ENCODE data around the gene TCF3. TPM values are rescaled to one million over a fixed set of nuclear protein-coding genes. Genes with fewer than 3 reads are reported as not detected.

TCF3 gene
- total RNA-seq, 1 experiment from 2014 or later: 23.2 TPM

DNA sequence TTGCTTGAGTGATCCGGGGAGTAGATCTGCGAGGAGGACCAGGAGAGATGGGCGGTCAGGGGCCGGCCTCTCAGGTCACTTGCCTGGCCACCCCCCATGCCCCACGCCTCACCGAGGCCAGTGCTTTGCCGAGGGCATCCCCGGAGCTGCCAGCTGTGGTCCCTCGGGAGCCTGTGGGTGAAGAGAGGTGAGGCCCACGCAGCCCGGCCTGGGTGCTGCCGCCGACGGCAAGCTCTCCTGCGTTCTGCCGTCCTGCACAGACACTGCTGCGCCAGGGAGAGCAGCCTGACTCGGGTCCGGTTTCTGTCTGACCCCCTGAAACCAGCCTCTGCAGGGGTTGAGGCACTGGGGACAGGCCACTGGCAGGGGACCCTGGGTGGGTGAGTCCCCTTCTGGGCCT, 31.4 kb downstream of the TCF3 start:
- no peak for DNase-seq (ENCODE audit: low read depth, low spot score)
- in situ Hi-C loops (cut with HindIII; ENCODE audit: low pct_unique_long_range_greater_than_20kb, low sequenced_read_pairs): no loop called here

DNA sequence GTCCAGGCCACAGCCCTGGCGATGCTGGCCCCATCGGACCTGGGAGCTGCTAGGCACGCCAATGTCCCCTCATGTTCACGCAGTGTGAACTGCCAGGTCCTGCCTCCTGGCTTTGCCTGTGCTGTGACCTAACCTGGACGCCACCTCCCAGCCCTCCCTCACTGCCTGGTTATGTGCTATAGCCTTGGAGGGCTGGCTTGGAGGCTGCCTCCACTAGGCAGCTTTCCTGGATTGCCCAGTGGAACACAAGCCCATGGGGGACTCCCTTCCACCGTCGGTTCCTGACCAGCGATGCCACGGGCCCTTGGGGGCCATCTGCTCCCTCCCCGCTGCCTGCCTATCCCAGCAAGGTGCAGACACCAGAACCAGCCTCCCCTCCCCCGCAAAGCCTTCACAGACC, 31.9 kb downstream of the TCF3 start:
- in situ Hi-C loops (cut with HindIII; ENCODE audit: low pct_unique_long_range_greater_than_20kb, low sequenced_read_pairs): no loop called here
- no peak for DNase-seq (ENCODE audit: low read depth, low spot score)

DNA sequence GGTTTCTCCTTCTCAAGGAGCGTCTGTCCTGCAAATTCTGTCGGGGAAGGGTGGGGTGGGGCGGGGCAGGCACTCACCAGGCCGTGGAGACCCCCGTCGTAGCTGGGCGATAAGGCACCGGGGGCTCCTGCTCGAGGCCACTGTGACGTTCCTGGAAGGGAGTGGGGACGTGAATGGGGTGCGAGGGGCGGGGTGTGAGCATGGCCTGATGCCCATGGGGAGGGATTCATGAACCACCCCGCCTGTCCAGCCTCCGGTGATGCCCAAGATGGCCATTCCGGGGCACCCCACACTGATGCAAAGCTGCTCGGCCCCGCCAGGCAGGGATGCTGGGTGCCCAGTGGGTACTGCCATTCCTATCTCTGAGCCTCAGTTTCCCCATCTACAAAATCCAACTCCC, 32.7 kb downstream of the TCF3 start:
- no peak for DNase-seq (ENCODE audit: low read depth, low spot score)
- in situ Hi-C loops (cut with HindIII; ENCODE audit: low pct_unique_long_range_greater_than_20kb, low sequenced_read_pairs): no loop called here

DNA sequence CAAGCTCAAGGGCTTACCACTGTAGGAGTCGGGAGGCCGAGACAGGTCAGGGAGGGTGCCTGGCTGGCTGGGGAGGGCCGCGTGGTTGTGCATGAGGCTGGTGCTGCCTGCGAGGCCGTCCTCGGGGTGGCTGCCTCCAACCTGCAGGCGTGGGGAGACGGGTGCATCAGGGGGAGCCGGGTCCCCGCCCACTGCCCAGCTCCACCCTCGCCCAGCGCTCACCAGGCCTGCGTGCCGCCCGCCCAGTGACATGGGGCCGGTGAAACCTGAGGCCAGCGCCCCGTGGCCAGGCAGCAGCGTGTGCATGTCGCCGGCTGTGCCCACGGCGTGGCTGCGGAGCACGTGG, 33.3 kb downstream of the TCF3 start:
- no peak for DNase-seq (ENCODE audit: low read depth, low spot score)
- in situ Hi-C loops (cut with HindIII; ENCODE audit: low pct_unique_long_range_greater_than_20kb, low sequenced_read_pairs): no loop called here

DNA sequence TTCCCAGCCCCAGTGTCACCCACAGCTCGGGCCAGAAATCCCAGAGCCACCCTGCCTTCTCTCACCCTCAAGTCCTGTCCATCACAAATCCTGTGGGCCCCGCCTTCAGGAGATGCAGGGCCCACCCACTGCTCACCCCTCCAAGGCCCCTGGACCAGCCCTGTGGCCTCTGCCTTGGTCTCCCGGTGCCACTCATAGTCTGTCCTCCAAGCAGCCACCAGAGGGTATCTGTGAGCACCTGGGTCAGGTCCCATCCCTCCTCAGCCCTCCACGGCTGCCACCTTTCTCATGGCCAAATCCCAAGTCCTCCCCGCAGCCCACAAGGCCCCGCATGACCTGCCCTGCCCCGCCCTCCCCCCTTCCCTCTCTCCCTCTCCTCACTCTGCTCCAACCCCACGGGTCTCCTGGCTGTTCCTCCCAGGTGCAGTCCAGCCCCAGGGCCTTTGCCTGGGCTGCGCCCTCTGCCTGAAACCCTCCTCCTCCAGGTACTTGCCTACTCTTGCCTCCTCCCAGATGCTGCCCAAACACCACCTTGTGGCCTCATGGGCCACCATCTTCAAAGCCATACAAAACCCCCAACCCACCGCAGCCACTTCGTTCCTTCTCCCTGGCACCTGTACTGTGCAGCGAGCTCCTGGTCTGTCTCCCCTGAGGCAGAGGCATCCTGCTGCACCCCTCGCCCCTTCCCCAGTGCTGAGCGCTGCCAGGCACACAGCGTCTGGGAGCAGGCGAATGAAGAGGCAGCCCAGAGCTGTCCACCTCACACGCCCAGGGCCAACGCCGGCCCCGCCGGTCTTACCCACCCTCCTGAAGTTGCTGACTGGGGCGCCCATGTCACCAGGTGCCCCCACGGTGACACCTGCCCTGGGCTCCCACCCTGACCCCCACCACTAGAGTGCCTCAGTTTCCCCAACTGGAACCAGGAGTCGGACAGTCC, 34.0 kb downstream of the TCF3 start:
- DNase-seq (ENCODE audit: low read depth, low spot score): peak; percentile 44
- in situ Hi-C loops (cut with HindIII; ENCODE audit: low pct_unique_long_range_greater_than_20kb, low sequenced_read_pairs): no loop called here

DNA sequence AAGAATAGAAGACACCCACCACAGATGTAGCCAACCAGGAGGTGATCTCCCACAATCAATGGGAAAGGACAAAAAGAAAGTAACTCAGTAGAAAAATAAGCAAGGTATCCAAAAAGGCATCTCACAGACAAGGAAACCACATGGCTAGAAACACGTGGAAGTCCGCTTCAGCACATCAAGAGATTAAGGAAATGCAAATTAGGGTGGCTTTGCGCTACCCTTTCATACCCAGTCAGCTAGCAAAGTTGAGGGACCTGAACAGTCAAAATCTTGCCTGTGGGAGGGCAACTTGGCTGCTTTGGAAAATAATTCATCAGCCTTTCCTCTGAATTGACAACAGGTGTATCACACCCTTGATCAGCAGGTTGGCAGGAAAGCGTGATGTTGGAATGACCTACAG, 35.5 kb downstream of the TCF3 start:
- DNase-seq (ENCODE audit: low read depth, low spot score): no peak
- in situ Hi-C loops (cut with HindIII; ENCODE audit: low pct_unique_long_range_greater_than_20kb, low sequenced_read_pairs): no loop called here

DNA sequence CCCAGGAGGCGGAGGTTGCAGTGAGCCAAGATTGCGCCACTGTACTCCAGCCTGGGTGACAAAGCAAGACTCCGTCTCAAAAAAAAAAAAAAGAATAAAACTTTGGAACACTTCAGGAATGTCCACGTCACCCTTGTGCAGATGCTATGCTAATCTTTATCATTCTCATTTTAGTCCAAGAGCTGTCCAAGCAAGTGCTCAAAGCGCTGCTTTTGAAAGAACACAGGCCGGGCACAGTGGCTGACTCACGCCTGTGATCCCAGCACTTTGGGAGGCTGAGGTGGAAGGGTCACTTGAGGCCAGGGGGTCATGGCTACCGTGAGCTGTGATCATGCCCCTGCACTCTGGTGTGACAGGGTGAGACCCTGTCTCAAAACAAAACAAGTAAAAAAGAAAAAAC, 36.0 kb downstream of the TCF3 start:
- in situ Hi-C loops (cut with HindIII; ENCODE audit: low pct_unique_long_range_greater_than_20kb, low sequenced_read_pairs): no loop called here
- no peak for DNase-seq (ENCODE audit: low read depth, low spot score)

DNA sequence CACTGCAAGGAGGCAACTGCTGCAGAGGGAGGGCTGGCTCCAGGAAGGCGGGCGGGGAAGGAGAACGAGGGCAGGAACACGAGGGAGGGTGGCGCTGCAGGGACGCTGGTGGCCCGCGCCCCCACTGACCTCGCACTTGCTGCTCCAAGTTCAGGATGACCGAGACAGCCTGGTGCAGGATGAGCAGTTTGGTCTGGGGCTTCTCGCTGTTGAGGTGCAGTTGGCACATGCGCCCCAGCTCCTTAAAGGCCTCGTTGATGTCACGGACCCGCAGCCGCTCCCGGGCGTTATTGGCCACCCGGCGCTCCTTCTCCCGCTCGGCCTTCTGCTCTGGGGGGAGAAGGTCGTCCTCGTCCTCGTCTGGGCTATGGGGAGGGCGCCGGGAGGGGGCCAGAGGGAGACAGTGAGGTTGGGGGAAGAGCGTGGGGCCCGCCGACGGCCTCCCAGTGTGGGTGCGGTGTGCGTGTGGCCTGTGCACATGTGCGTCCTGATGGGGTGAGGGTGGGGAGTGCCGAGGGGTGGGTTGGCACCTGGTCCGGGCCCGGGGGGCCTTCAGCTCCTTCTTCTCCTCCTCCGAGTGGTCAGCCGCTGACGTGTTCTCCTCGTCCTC, 37.2 kb downstream of the TCF3 start:
- in situ Hi-C loops (cut with HindIII; ENCODE audit: low pct_unique_long_range_greater_than_20kb, low sequenced_read_pairs): no loop called here

DNA sequence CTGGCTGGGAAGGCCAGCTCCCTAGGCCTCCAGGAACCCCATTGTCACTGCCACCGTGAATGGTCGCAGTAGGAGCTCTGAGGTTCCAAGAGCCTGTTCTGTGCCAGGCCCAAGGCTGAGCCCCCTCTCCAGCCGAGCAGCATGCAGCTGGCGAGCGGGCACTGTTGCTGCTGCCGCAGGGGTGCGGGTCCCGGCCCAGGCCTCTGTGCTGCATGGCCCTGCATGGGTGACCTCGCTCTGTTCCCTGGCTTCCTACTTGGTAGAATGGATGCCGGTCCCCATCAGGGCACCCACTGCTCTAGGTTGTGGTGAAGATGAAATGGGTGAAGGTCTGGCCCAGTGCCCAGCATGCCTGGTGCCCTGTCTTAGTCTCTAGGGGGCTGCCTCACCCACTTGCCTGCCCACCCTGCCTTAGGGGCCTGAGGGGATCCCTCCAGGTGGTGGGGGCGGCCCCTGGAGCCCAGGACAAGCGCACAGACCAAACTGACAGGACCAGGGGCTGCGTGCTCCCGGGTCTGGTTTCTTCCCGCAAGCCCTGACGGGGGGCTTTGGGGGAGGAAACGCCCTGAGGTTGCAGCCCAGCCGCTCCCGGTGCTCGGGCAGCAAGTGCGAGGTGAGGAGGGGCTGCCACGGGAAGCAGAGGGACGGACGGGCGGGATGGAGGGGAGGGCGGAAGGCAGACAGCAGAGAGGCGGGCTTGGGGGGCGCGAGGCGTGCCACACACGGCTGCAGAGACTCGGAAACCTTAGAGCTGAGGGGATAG, 38.4 kb downstream of the TCF3 start:
- in situ Hi-C loops (cut with HindIII; ENCODE audit: low pct_unique_long_range_greater_than_20kb, low sequenced_read_pairs): no loop called here
- no peak for DNase-seq (ENCODE audit: low read depth, low spot score)

More for the DNA sequence above, 37.2 kb downstream of the TCF3 start:
- no peak for DNase-seq (ENCODE audit: low read depth, low spot score)

DNA sequence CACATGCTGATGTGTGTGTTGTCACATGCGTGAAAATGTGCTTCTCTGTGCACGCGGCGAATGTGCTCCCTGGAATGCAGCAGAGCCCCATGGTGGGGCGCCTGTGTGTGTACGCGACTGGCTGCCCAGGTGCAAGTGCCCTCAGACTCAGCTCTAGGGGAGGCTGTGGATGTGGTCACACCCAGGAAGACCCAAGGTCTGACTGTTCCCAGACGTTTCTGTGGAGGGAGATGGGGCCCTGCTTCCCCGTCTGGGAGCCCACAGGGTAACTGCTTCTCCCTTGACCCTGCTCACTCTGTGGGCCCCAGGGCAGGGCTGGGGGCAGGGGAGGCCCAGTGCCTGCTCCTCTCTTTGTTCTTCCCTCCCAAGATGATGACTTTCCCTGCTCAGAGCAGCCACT, 39.3 kb downstream of the TCF3 start:
- DNase-seq (ENCODE audit: low read depth, low spot score): no peak
- in situ Hi-C loops (cut with HindIII; ENCODE audit: low pct_unique_long_range_greater_than_20kb, low sequenced_read_pairs): no loop called here

DNA sequence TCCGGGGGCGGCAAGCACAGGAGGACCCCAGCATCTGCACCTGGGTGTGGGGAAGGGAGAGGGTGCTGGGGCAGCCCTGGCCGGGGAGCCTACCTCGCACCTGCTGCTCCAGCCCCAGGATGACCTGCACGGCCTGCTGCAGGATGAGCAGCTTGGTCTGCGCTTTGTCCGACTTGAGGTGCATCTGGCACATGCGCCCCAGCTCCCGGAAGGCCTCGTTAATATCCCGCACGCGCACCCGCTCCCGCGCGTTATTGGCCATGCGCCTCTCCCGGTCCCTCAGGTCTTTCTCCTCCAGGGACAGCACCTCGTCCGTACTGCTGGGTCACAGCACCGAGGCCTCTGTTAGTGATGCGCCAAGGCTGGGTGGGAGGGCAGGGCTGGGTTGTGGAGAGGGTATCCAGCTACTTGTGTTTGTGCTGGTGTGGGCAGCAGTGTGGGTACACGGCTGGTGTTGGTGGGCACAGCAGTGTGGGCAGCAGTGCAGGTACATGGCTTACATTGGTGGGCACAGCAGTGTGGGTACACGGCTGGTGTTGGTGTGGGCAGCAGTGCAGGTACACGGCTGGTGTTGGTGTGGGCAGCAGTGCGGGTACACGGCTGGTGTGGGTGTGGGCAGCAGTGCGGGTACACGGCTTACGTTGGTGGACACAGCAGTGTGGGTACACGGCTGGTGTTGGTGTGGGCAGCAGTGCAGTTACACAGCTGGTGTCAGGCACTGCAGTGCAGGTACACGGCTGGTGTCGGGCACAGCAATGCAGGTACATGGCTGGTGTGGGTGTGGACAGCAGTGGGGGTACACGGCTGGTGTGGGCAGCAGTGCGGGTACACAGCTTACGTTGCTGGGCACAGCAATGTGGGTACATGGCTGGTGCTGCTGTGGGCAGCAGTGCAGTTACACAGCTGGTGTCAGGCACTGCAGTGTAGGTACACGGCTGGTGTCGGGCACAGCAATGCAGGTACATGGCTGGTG, 40.0 kb downstream of the TCF3 start:
- no peak for DNase-seq (ENCODE audit: low read depth, low spot score)
- in situ Hi-C loops (cut with HindIII; ENCODE audit: low pct_unique_long_range_greater_than_20kb, low sequenced_read_pairs): no loop called here

DNA sequence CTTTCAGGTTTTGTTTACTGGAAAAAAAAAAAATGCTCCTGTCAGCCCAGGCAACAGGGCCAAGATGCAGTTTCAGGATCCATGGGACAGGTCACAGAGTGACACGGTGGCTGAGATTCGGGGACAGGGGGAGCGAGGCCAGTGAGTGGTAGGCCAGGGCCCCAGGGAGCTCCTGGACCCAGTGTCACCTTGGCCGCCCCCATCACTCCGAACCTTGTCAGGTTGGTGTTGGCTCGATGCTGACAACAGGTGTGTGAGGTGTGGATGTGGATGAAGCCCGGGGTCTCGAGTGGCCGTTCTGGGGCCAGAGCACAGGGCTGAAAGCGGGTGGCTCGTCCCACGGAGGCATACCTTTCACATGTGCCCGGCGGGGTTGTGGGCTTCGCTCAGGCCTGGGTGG, 41.1 kb downstream of the TCF3 start:
- in situ Hi-C loops (cut with HindIII; ENCODE audit: low pct_unique_long_range_greater_than_20kb, low sequenced_read_pairs): no loop called here
- no peak for DNase-seq (ENCODE audit: low read depth, low spot score)

DNA sequence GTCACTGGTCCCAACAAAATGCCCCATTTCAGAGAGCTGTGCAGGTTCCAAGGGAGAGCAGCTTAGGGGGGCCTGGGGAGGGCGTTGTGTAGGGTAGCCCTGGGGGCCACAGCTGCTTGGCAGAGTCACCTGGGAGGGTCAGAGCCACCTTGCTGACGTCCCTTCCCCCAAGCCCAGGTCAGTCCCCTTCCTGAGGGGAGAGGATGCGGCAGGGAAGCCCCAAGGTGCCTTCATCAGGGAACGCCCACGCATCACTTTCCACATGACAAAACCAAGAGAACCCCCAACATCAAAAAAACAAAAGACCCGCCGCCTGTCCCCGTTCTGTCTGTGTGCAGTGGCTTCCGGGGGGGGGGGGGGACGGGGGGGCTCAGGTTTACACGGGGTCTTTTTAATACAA, 41.8 kb downstream of the TCF3 start:
- DNase-seq (ENCODE audit: low read depth, low spot score): no peak
- in situ Hi-C loops (cut with HindIII; ENCODE audit: low pct_unique_long_range_greater_than_20kb, low sequenced_read_pairs): no loop called here

DNA sequence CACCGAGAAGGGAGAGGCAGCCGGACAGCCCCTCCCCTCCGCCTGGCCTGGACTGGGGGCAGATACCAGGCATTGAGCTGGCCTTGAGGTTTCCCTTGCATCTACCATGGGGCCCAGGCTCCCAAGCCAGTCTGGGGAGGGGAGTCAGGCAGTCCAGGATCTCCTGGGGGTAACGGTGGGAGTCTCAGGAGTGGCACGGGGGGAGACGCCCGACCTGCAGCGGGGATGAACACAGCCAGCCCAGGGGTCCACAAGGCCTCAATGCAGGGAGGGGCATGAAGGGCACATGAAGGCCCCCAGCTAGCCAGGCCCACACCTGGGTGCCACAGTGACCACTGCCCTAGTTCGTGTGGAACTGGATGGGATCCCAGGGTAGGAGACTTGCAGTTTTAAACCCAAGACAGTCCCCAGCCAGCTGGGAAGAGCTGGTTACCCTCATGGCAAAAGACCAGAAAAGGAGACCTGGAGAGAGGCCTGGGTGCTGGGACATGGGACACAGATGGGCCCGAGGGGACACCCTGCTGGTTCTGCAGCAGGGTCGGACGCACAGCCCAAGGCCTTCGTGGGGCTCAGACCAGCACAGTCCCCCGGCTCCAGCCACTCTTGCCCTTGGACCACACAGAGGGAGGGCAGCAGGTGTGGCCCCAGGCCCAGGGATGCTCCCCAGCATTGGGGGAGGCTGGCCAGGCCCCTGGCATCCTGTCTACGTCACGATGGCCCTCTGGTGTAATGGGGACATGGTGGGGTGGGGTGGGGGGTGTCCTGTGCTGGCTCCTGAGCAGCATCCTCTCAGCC, 42.5 kb downstream of the TCF3 start:
- no peak for DNase-seq (ENCODE audit: low read depth, low spot score)
- in situ Hi-C loops (cut with HindIII; ENCODE audit: low pct_unique_long_range_greater_than_20kb, low sequenced_read_pairs): no loop called here

DNA sequence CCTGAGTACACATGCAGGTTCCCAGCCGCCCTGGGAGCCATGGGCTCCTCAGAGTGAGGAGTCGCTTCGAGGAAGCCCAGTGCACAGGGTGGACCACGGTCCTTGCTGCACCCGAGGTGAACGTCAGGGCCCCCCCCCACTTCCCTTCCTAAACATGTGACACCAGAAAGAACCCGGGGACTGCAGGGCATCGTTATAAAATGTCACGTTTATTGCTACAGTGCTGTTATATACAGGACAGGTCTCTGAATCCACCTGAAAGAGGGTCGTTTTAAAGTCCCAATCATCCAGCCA, 43.4 kb downstream of the TCF3 start:
- in situ Hi-C loops (cut with HindIII; ENCODE audit: low pct_unique_long_range_greater_than_20kb, low sequenced_read_pairs): no loop called here
- DNase-seq (ENCODE audit: low read depth, low spot score): no peak

DNA sequence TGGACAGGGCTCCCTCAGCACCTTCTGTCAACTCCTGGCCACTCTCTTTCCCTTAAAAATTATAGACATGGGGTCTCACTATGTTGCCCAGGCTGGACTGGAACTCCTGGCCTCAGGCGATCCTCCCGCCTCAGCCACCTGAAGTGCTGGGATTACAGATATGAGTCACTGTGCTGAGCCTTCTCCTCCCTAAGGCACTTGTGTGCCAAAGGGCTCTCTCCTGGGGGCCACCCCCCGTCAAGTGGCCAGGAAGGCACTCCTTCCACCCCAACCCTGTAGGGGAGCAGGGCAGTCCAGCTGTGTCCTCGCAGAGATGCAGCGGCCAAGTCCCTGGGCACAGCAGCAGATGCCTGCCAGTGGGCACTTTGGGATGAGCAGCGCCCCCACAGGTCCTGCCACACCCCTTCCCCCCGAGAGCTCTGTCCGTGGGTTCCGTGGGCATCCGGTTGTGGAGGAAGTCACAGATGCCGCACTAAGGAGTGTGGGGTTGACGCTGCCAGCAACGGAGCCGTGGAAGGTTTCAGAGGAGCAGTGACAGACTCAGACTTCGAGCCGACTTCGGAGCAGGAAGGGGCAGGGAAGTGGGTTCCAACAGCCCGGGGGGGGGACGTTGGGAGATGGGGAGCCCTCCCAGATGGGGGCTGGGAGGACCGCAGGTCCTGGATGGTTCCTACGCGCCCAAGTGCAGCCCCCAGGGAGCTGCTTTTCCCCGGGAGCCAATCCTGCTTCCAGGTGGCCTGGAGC, 43.9 kb downstream of the TCF3 start:
- no peak for DNase-seq (ENCODE audit: low read depth, low spot score)
- in situ Hi-C loops (cut with HindIII; ENCODE audit: low pct_unique_long_range_greater_than_20kb, low sequenced_read_pairs): no loop called here
